ENCODE results near the gene EDDM3A. TPM values are rescaled to one million over a fixed set of nuclear protein-coding genes. Genes with fewer than 3 reads are reported as not detected.
"Not testable (repeated sequence)": the region's sequence is repeated elsewhere in the genome, so short reads cannot be mapped to it uniquely, and the experiment has no call there.

The EDDM3A gene
- total RNA-seq, 1 donor: not detected

DNA sequence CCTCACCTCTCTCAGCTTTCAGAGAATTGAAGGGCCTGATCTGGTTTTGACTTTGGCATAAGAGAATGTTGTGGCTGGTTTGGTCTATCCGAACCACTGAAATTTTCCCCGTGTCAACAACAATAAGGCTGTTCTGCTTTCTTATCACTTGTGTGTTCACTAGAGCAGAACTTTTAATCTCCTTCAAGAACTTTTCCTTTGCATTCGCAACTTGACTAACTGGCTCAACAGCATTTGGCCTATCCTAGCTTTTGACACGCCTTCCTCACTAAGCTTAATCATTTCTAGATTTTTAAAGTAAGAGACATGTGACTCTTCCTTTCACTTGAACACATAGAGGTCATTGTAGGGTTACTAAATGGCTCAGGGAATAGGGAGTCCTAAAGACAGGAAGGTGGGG, 25.9 kb upstream of the EDDM3A start:
- H3K4me3 ChIP-seq (ENCODE audit: low read depth, low read length): no peak overlapping the region
- no peak for DNase-seq (ENCODE audit: low read depth)
- TF ChIP-seq, protein P1, sequence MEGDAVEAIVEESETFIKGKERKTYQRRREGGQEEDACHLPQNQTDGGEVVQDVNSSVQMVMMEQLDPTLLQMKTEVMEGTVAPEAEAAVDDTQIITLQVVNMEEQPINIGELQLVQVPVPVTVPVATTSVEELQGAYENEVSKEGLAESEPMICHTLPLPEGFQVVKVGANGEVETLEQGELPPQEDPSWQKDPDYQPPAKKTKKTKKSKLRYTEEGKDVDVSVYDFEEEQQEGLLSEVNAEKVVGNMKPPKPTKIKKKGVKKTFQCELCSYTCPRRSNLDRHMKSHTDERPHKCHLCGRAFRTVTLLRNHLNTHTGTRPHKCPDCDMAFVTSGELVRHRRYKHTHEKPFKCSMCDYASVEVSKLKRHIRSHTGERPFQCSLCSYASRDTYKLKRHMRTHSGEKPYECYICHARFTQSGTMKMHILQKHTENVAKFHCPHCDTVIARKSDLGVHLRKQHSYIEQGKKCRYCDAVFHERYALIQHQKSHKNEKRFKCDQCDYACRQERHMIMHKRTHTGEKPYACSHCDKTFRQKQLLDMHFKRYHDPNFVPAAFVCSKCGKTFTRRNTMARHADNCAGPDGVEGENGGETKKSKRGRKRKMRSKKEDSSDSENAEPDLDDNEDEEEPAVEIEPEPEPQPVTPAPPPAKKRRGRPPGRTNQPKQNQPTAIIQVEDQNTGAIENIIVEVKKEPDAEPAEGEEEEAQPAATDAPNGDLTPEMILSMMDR (IDR thresholded peaks at IDR 0.05; ENCODE audit: insufficient read depth, low read length): no peak

- no peak for DNase-seq (ENCODE audit: low read depth)
- no peak overlapping the region for H3K4me3 ChIP-seq (ENCODE audit: low read depth, low read length)
- TF ChIP-seq, protein P1 (IDR thresholded peaks at IDR 0.05; ENCODE audit: insufficient read depth, low read length): no peak
Measured at GRCh38 chr14:20720741-20721140, 24.9 kb upstream of the EDDM3A start.

- no peak overlapping the region for H3K4me3 ChIP-seq (ENCODE audit: low read depth, low read length)
- TF ChIP-seq, protein P1 (IDR thresholded peaks at IDR 0.05; ENCODE audit: insufficient read depth, low read length): no peak
- no peak for DNase-seq (ENCODE audit: low read depth)
Measured at GRCh38 chr14:20722016-20722415, 23.7 kb upstream of the EDDM3A start.

DNA sequence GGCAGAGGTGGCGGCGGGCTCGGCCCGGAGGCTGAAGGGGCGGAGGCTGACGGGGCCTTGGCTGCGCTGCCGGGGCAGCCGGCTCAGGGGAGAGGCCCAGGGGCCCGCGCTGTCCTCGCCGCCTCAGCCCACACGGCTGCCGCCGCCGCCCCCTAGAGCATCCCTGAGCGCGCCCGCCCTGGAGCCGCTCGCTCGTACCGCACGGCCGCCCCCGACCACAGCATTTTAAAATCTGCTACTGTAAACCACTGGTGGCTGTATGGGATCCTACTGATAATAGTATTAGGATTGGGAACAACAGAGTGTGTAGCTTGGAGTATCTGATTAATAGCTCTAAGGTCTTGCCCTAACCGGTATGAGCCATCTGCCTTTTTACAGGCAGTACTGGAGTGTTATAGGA, 22.2 kb upstream of the EDDM3A start:
- TF ChIP-seq, protein P1 (IDR thresholded peaks at IDR 0.05; ENCODE audit: insufficient read depth, low read length): no peak
- DNase-seq (ENCODE audit: low read depth): no peak
- no peak overlapping the region for H3K4me3 ChIP-seq (ENCODE audit: low read depth, low read length)

GRCh38 chr14:20726121-20726520, 19.6 kb upstream of the EDDM3A start:
- not testable (repeated sequence) for DNase-seq (ENCODE audit: low read depth); H3K4me3 ChIP-seq (ENCODE audit: low read depth, low read length)

DNA sequence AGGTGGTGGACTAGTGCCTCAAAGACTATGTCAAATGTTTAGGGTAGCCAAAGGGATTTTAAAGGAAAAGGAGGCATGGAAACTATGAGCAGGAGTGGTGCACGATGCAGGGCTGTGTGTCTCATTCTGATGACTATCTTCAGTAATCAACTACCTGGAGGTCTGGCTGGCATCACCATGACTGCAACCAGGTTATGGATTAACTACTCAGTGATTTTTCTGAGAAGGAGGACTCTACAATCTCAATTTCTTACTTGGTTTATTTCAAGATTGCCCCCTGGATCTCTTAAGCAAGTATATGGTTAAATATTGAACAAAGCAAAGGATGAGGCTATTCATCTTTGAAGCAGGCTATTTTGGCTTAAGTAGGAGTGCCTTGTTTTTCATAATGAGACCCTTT, 19.2 kb upstream of the EDDM3A start:
- DNase-seq (ENCODE audit: low read depth): no peak
- no peak overlapping the region for H3K4me3 ChIP-seq (ENCODE audit: low read depth, low read length)
- TF ChIP-seq, protein P1 (IDR thresholded peaks at IDR 0.05; ENCODE audit: insufficient read depth, low read length): no peak

GRCh38 chr14:20730891-20731290, 14.8 kb upstream of the EDDM3A start:
- TF ChIP-seq, protein P1 (IDR thresholded peaks at IDR 0.05; ENCODE audit: insufficient read depth, low read length): no peak
- DNase-seq (ENCODE audit: low read depth): no peak
- no peak overlapping the region for H3K4me3 ChIP-seq (ENCODE audit: low read depth, low read length)
